GM12878 (cell line): Measurements from ENCODE around the gene IFITM2. TPM values are rescaled to one million over a fixed set of nuclear protein-coding genes. Genes with fewer than 3 reads are reported as not detected.

Source experiments
- ATF7 ChIP-seq: fragments of 450-650 bp; IDR thresholded peaks from 2 replicates; pipeline ENCODE4 v1.6.1; 2016; ENCODE audit warnings: low read depth, mild to moderate bottlenecking
- BHLHE40 ChIP-seq, 2 experiments: fragments of 450-650 bp in 1 of 2; IDR thresholded peaks; 2 replicates each; pipeline ENCODE4 v1.6.1; 2011 to 2017; ENCODE audit warnings: low read depth in 2 of 2, borderline replicate concordance in 1 of 2, improper control_type of control experiment in 1 of 2, low read length in 1 of 2, mild to moderate bottlenecking in 1 of 2
- CBX5 ChIP-seq: sonication (generic); IDR thresholded peaks from 2 replicates; pipeline ENCODE4 v1.6.1; 2016; ENCODE audit warnings: low read depth, moderate library complexity, mild to moderate bottlenecking, inconsistent platforms
- CHD2 ChIP-seq: IDR thresholded peaks from 2 replicates; pipeline ENCODE4 v1.6.1; 2011; ENCODE audit warnings: low read depth, low read length, improper control_type of control experiment, borderline replicate concordance
- CHD4 ChIP-seq: fragments of 200-600 bp; sonication (generic); IDR thresholded peaks from 2 replicates; pipeline ENCODE4 v1.6.1; 2016; ENCODE audit warnings: mild to moderate bottlenecking
- CTCF ChIP-seq, 3 experiments: IDR thresholded peaks in 2 of 3; conservative IDR thresholded peaks in 1 of 3; 2 replicates each; pipeline ENCODE4 v1.5.1; 2011; ENCODE audit warnings: low read depth in 3 of 3, low read length in 3 of 3, mild to moderate bottlenecking in 3 of 3, control low read depth in 2 of 3, moderate library complexity in 2 of 3, inconsistent platforms in 1 of 3, mixed read lengths in 1 of 3; ENCODE audit not compliant: control insufficient read depth in 2 of 3, insufficient read depth in 1 of 3; ENCODE audit errors: extremely low read depth in 1 of 3
- E2F8 ChIP-seq: fragments of 450-650 bp; IDR thresholded peaks from 2 replicates; pipeline ENCODE4 v1.6.1; 2018; ENCODE audit warnings: mild to moderate bottlenecking, low read depth, moderate library complexity; ENCODE audit not compliant: partially characterized antibody
- EP300 ChIP-seq, 2 experiments: fragments of 150-350 bp in 1 of 2; IDR thresholded peaks; 2 replicates each; pipeline ENCODE4 v1.6.1; 2011 to 2012; ENCODE audit warnings: low read depth in 2 of 2, low read length in 2 of 2, borderline replicate concordance in 1 of 2, improper control_type of control experiment in 1 of 2, inconsistent platforms in 1 of 2; ENCODE audit not compliant: control insufficient read depth in 1 of 2
- EZH2 ChIP-seq: IDR thresholded peaks from 2 replicates; pipeline ENCODE4 v1.6.1; 2012; ENCODE audit warnings: low read depth, mild to moderate bottlenecking, control low read depth, inconsistent platforms, low read length, borderline replicate concordance; ENCODE audit not compliant: control insufficient read depth
- GABPA ChIP-seq: IDR thresholded peaks from 2 replicates; pipeline ENCODE4 v1.6.1; 2014; ENCODE audit warnings: antibody characterized with exemption, low read depth, mild to moderate bottlenecking, inconsistent platforms
- HDAC6 ChIP-seq: fragments of 200-600 bp; sonication (generic); IDR thresholded peaks from one replicate; pipeline ENCODE4 v1.8.0; 2017; ENCODE audit warnings: antibody characterized with exemption; ENCODE audit not compliant: unreplicated experiment
- JUNB ChIP-seq: IDR thresholded peaks from 2 replicates; pipeline ENCODE4 v1.6.1; 2016; ENCODE audit warnings: antibody characterized with exemption, mild to moderate bottlenecking
- MYB ChIP-seq: fragments of 150-350 bp; IDR thresholded peaks from 2 replicates; pipeline ENCODE4 v1.6.1; 2014; ENCODE audit warnings: mild to moderate bottlenecking, low read depth, low read length, borderline replicate concordance
- NFYA ChIP-seq: IDR thresholded peaks from 2 replicates; pipeline ENCODE4 v1.6.1; 2011; ENCODE audit warnings: low read depth, mild to moderate bottlenecking, low read length, improper control_type of control experiment, borderline replicate concordance
- NR2C2 ChIP-seq: IDR thresholded peaks from 2 replicates; pipeline ENCODE4 v1.6.1; 2011; ENCODE audit warnings: borderline replicate concordance, low read depth; ENCODE audit not compliant: control insufficient read depth, insufficient read length
- POLR2AphosphoS5 ChIP-seq: IDR thresholded peaks from 2 replicates; pipeline ENCODE4 v1.6.1; 2011; ENCODE audit warnings: mild to moderate bottlenecking, low read length, inconsistent platforms
- RUNX3 ChIP-seq: IDR thresholded peaks from 2 replicates; pipeline ENCODE4 v1.6.1; 2012; ENCODE audit warnings: low read length, inconsistent platforms
- SMC3 ChIP-seq: IDR thresholded peaks from 2 replicates; pipeline ENCODE4 v1.6.1; 2011; ENCODE audit warnings: low read length, improper control_type of control experiment, borderline replicate concordance
- TBL1XR1 ChIP-seq: IDR thresholded peaks from 2 replicates; pipeline ENCODE4 v1.6.1; 2012; ENCODE audit warnings: low read depth, low read length, improper control_type of control experiment
- ZBTB4 ChIP-seq: fragments of 450-650 bp; formaldehyde crosslinking; IDR thresholded peaks from 2 replicates; pipeline ENCODE4 v1.4.0; 2022; ENCODE audit warnings: mild to moderate bottlenecking, moderate library complexity
- ZNF622 ChIP-seq: fragments of 450-650 bp; IDR thresholded peaks from 2 replicates; pipeline ENCODE4 v1.6.1; 2017; ENCODE audit warnings: mild to moderate bottlenecking, inconsistent platforms
- ZZZ3 ChIP-seq: IDR thresholded peaks from 2 replicates; pipeline ENCODE4 v1.6.1; 2011; ENCODE audit warnings: low read depth; ENCODE audit not compliant: control insufficient read depth, insufficient read length
- polyA plus RNA-seq, 11 experiments: library from polyadenylated mRNA; depleted of rRNA in 4 of 11; unstranded in 6 of 11; stranded (reverse) in 5 of 11; fragments of >200 nt; fragmentation: Nextera tagmentation in 4 of 11; fragmentation: Illumina TruSeq in 1 of 11; extraction: Ambion mirVana in 4 of 11; extraction: Trizol in 1 of 11; gene quantifications; 1 replicate in 1 of 11; 2 replicates in 10 of 11; pipeline versions ENCODE4 v1.2.1 to v1.2.3, GENCODE V29; 2011 to 2016; ENCODE audit warnings: inconsistent platforms in 2 of 11, missing spikeins in 2 of 11, low read depth in 1 of 11
- total RNA-seq, 4 experiments: library from RNA; depleted of rRNA in 3 of 4; stranded (reverse); fragments of >200 nt in 3 of 4; fragmentation: Illumina TruSeq in 1 of 4; extraction: Trizol in 1 of 4; gene quantifications; 2 replicates each; pipeline versions ENCODE4 v1.2.1 to v1.2.3, GENCODE V29; 2013 to 2021

The IFITM2 gene
- total and polyA plus RNA-seq, 10 of the 15 experiments (the other 5 are each of a cell fraction or from before 2014, with no cell fraction given): 116 to 3,672 (median 724) TPM

GRCh38 chr11:269146-269890 is 38.3 kb upstream of the IFITM2 start (continued):
- no peak for TF ChIP-seq E2F8
- 0 out of 2 replicates have a peak, but pooled peaks have one; percentile 19 for TF ChIP-seq CHD4
- TF ChIP-seq CHD2: peak; percentile 81; the same call in 1 of the 2 replicates
- peak; percentile 95 for TF ChIP-seq RUNX3
- peak; percentile 84 for TF ChIP-seq MYB
- TF ChIP-seq NR2C2: no peak
- TF ChIP-seq EP300 (IDR thresholded peaks at IDR 0.05; ENCODE audit: borderline replicate concordance in 1 of 2, control insufficient read depth in 1 of 2, low read depth in 2 of 2, low read length in 2 of 2): peak; percentile 98 to 99
- no peak for TF ChIP-seq NFYA
- TF ChIP-seq CTCF (IDR thresholded peaks at IDR 0.05 in 2 of 3, conservative IDR thresholded peaks at IDR 0.05 in 1 of 3; ENCODE audit: control insufficient read depth in 2 of 3, extremely low read depth in 1 of 3, insufficient read depth in 1 of 3, low read depth in 3 of 3, low read length in 3 of 3): no peak
- TF ChIP-seq BHLHE40 (IDR thresholded peaks at IDR 0.05; ENCODE audit: borderline replicate concordance in 1 of 2, low read depth in 2 of 2, low read length in 1 of 2): peak; percentile 90 to 94
- TF ChIP-seq GABPA: peak; percentile 59; the same call in 1 of the 2 replicates
- no peak for TF ChIP-seq ZNF622
- TF ChIP-seq ZBTB4 (CRISPR knock-in tag): no peak
- peak; percentile 98 for TF ChIP-seq ATF7
- TF ChIP-seq HDAC6: peak; percentile 54
- peak; percentile 71; the same call in 1 of the 2 replicates for TF ChIP-seq TBL1XR1
- TF ChIP-seq ZZZ3: no peak
- no peak for TF ChIP-seq EZH2
- no peak for TF ChIP-seq SMC3
- TF ChIP-seq JUNB: peak; percentile 97
- peak; percentile 92 for TF ChIP-seq POLR2AphosphoS5
- TF ChIP-seq CBX5: peak; percentile 81; the same call in 1 of the 2 replicates
